ENCODE results near the gene SFXN4.
A peak's percentile ranks its signal among the peaks of the same experiment; 100 is the strongest.
"Not testable (repeated sequence)": the region's sequence is repeated elsewhere in the genome, so short reads cannot be mapped to it uniquely, and the experiment has no call there.

The SFXN4 gene

DNA sequence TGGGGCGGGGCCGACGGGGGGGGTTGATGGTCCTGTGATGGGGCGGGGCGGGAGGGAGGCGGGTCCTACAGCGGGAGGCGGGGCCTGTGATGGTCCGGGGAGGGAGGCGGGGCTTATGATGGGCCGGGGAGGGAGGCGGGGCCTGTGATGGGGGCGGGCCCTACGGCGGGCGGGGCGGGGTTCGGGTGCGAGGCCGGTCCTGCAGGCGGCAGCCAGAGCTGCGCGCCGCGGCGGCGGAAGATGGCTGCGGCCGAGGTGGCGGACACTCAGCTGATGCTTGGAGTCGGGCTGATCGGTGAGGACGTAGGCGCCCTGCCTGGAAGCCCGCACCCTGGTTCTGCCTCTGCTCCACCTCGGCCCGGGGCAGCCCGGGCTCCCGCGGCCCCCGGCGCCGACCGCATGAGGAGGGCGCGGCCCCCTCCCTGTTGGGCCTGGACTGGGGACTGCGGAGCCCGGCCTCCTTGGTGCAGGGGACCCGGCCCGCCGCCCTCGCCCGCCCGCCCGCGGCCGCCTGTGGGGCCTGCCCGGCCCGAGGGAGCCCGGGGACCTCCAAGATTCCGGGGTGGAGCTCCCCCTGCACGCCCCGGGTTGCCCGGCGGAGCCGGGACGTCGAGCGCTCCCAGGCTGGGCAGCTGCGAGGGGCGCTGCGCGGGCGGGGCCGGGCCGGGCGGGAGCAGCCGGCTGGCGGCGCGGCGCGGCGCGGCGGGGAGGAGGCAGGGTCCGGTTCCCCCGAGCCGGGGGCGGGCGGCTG, 61.4 kb downstream of the SFXN4 start, which contains the start of gene DENND10:
Gene DENND10, plus strand, starts transcription at position 211 of the 751 bp plus-strand sequence. Its CDS starts 30 bp downstream, at position 241.
- DNase-seq (ENCODE audit: insufficient read length, low spot score) (peak; percentile 48), FAIRE-seq (no peak)
- no peak for TF ChIP-seq CTCF (IDR thresholded peaks at IDR 0.05; ENCODE audit: insufficient read depth, missing control alignments)

DNA sequence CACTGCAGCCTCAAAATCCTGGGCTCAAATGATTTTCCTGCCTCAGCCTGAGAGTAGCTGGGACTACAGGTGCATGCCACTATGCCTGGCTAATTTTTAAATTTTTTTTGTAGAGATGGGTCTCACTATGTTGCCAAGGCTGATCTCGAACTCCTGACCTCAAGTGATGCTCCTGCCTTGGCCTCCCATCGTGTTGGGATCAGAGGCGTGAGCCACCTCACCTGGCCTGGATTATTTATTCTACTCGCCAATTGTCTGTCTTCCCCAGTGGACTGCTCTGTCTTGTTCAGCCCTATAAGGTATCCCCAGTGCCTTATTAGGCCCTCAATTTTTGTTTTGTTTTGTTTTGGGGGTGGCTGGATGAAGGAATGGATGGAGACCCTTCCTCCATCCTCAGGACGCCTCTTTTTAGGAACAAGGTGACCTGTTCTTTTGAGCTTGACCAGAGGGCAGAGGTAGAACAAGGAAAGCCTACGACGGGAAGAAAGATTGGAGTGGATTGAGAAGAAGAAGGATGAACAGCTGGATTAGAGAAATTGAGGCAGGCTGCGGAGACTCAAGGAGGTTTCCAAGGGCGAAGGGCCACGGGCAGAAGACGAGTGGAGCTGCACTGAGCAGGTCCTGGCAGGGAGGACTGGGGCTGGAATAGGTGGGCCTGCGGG, 62.1 kb downstream of the SFXN4 start:
- no peak for DNase-seq (ENCODE audit: insufficient read length, low spot score)
- TF ChIP-seq CTCF (IDR thresholded peaks at IDR 0.05; ENCODE audit: insufficient read depth, missing control alignments): no peak
- no peak for FAIRE-seq

GRCh38 chr10:119101366-119102098, 64.0 kb downstream of the SFXN4 start:
- FAIRE-seq (no peak), DNase-seq (ENCODE audit: insufficient read length, low spot score) (no peak)
- TF ChIP-seq CTCF (IDR thresholded peaks at IDR 0.05; ENCODE audit: insufficient read depth, missing control alignments): no peak

DNA sequence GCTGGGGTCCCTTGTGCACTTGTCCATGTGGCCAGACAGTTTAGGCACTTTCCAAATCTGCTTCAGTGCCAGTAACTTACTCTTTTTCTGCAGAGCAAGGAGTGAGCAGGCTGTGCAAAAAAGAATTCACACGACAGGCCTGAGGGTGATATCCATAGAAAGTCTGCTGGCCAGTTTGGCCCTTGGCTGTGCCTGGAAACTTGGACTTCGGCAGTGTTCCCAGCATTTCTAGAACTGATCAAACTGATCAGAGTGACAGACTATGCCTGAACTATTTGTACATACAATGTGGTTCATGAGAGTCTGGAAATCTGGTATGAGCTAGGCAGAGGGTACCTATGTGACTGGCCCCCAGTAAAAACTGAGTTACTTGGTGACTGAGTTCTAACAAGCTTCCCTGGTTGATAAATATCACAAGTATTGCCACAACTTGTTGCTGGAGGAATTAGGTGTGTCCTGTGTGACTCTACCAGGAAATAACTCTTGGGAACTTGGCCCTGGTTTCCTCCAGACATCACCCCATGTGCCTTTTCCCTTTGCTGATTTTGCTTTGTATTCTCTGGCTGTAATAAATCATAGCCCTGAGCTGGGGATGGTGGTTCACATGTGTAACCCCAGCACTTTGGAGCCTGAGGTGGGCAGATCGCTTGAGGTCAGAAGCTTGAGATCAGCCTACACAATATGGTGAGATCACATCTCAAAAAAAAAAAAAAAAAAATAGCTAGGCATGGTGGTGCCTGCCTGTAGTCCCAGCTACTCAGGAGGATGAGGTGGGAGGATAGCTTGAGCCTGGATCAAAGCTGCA, 64.9 kb downstream of the SFXN4 start:
- no peak for FAIRE-seq
- no peak for DNase-seq (ENCODE audit: insufficient read length, low spot score)
- no peak for TF ChIP-seq CTCF (IDR thresholded peaks at IDR 0.05; ENCODE audit: insufficient read depth, missing control alignments)

DNA sequence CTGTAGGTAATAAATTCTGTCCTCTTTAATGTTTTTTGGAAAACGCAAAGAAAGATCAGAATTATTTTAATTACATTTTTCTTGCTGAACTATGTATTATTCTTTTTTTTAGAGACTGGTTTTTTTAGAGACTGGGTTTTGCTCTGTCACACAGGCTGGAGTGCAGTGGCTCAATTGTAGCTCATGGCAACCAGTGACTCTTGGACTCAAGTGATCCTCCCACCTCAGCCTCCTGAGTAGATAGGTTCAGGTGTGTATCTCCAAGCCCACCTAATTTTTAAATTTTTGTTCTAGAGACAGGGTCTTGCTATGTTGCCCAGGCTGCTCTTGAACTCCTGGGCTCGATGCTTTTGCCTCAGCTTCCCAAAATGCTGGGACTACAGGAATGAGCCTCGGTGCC, 66.9 kb downstream of the SFXN4 start:
- FAIRE-seq: no peak
- no peak for TF ChIP-seq CTCF (IDR thresholded peaks at IDR 0.05; ENCODE audit: insufficient read depth, missing control alignments)
- DNase-seq (ENCODE audit: insufficient read length, low spot score): no peak

DNA sequence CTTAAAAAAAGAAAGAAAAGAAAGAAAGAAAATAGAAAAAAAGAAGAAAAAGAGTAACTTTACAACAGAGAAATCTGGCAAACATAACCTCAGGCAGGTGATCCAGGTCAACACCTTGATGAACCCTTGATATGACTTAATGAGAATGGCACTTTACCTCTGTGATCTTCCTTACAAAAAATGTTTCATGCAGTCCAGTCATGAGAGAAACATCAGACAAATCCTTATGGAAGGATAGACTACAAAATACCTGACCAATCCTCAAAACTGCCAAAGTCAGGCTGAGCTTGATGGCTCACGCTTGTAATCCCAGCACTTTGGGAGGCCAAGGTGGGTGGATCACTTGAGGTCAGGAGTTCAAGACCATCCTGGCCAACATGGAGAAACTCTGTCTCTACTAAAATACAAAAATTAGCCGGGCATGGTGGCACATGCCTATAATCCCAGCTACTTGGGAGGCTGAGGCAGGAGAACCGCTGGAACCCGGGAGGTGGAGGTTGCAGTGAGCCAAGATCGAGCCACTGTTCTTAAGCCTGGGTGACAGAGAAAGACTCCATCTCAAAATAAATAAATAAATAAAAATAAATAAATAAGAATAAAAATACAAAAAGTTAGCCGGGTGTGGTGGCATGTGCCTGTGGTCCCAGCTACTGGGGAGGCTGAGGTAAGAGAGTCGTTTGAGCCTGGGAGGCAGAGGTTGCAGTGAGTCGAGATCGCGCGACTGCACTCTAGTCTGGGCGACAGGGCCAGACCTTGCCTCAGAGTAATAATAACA, 68.7 kb downstream of the SFXN4 start:
- DNase-seq (ENCODE audit: insufficient read length, low spot score); FAIRE-seq: not testable (repeated sequence)
